Measurements from ENCODE around the gene PYGM.

DNA sequence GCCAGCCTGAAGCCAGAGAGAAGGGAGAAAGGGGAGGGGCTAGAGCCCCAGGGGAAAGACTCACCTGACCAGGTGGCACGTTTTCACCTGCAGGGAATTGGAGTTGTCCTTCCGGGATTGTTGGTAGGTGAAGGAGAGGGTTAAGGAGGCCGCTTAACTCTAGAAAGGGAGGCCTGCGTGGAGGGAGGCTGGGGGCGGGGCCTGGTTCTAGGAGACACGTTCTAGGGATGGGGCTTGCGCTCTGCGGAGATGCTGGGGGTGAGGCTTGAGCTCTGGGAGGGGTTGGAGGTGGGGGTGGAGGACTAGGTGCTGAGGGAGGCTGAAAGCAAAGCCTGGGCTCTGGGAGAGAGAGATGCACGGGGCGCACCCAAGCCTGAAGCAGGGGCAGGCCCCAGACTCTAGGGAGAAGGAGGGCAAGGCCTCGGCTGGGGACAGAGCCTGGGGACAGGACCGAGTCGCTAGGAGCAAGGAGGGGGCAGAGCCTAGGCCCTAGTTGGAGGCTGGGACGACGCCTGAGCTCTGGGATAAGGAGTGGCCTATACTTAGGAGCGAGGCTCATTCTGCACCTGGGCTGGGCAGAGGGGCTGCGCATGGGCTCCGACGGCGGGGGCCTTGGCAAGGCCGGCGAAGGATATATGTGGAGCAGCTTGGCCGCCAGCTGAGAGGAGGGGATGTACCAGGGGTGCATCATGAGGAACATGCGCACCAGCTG lies 18.2 kb downstream of the PYGM start:
- TF ChIP-seq EZH2 (IDR thresholded peaks at IDR 0.05; ENCODE audit: borderline replicate concordance, low read length) (no peak), CTCF (conservative IDR thresholded peaks at IDR 0.05 in 1 of 2, IDR thresholded peaks at IDR 0.05 in 1 of 2; ENCODE audit: extremely low read depth in 1 of 2, insufficient read depth in 1 of 2, low read depth in 1 of 2, low read length in 2 of 2) (no peak)

Data from mammary epithelial cell (primary cell).